ENCODE data around the gene RNF187. TPM values are rescaled to one million over a fixed set of nuclear protein-coding genes. Genes with fewer than 3 reads are reported as not detected.

Gene RNF187
- total and polyA plus RNA-seq, 2 donors from 2014 or later, result 85.2 to 137 TPM

GRCh38 chr1:228530951-228531731 lies 44.0 kb downstream of the RNF187 start:
- DNase-seq (no peak), FAIRE-seq (no peak)
- no peaks in the 10 kb centered on the region for H3K4me1 ChIP-seq (ENCODE audit: control insufficient read depth in 2 of 3, insufficient read depth in 2 of 3, low read depth in 1 of 3, low read length in 3 of 3)
- no peak overlapping the region for H3K4me3 ChIP-seq (ENCODE audit: low read length in 3 of 3)
- H3K36me3 ChIP-seq (ENCODE audit: control insufficient read depth in 2 of 3, insufficient read depth in 3 of 3, low read length in 3 of 3), result no peaks in the 10 kb centered on the region
- no peak overlapping the region for H3K9ac ChIP-seq (ENCODE audit: low read length in 3 of 3)
- intact Hi-C loops (cut with DNase I), result no loop called here
- no peaks in the 10 kb centered on the region for H3K27me3 ChIP-seq (ENCODE audit: control insufficient read depth, insufficient read depth, low read length)
- H3K27ac ChIP-seq (ENCODE audit: low read depth in 2 of 2, low read length in 2 of 2), result no peak overlapping the region
- H3K9me3 ChIP-seq (ENCODE audit: control insufficient read depth in 2 of 3, insufficient read depth in 1 of 3, low read length in 3 of 3), result peaks cover 0 to 6% (median 2%) of the 10 kb centered on the region in 3 donors
- no peak for TF ChIP-seq CTCF (IDR thresholded peaks at IDR 0.05; ENCODE audit: borderline replicate concordance, extremely low read depth, insufficient read depth)

- H3K27me3 ChIP-seq (ENCODE audit: control insufficient read depth, insufficient read depth, low read length), result no peaks in the 10 kb centered on the region
- no peak overlapping the region for H3K27ac ChIP-seq (ENCODE audit: low read depth in 2 of 2, low read length in 2 of 2)
- no peaks in the 10 kb centered on the region for H3K36me3 ChIP-seq (ENCODE audit: control insufficient read depth in 2 of 3, insufficient read depth in 3 of 3, low read length in 3 of 3)
- no peak for TF ChIP-seq CTCF (IDR thresholded peaks at IDR 0.05; ENCODE audit: borderline replicate concordance, extremely low read depth, insufficient read depth)
- H3K9ac ChIP-seq (ENCODE audit: low read length in 3 of 3), result no peak overlapping the region
- H3K4me1 ChIP-seq (ENCODE audit: control insufficient read depth in 2 of 3, insufficient read depth in 2 of 3, low read depth in 1 of 3, low read length in 3 of 3), result no peaks in the 10 kb centered on the region
- intact Hi-C loops (cut with DNase I), result no loop called here
- no peak for DNase-seq
- peaks cover 0 to 12% (median 2%) of the 10 kb centered on the region in 3 donors for H3K9me3 ChIP-seq (ENCODE audit: control insufficient read depth in 2 of 3, insufficient read depth in 1 of 3, low read length in 3 of 3)
- H3K4me3 ChIP-seq (ENCODE audit: low read length in 3 of 3), result no peak overlapping the region
- FAIRE-seq, result no peak
Measured at GRCh38 chr1:228538831-228539230, 51.6 kb downstream of the RNF187 start.

GRCh38 chr1:228540161-228540917 lies 53.2 kb downstream of the RNF187 start:
- intact Hi-C loops (cut with DNase I), result no loop called here
- H3K27me3 ChIP-seq (ENCODE audit: control insufficient read depth, insufficient read depth, low read length), result no peaks in the 10 kb centered on the region
- FAIRE-seq, result no peak
- no peaks in the 10 kb centered on the region for H3K36me3 ChIP-seq (ENCODE audit: control insufficient read depth in 2 of 3, insufficient read depth in 3 of 3, low read length in 3 of 3)
- H3K9ac ChIP-seq (ENCODE audit: low read length in 3 of 3), result no peak overlapping the region
- DNase-seq, result no peak
- H3K27ac ChIP-seq (ENCODE audit: low read depth in 2 of 2, low read length in 2 of 2), result no peak overlapping the region
- H3K4me3 ChIP-seq (ENCODE audit: low read length in 3 of 3), result no peak overlapping the region
- H3K4me1 ChIP-seq (ENCODE audit: control insufficient read depth in 2 of 3, insufficient read depth in 2 of 3, low read depth in 1 of 3, low read length in 3 of 3), result no peaks in the 10 kb centered on the region
- H3K9me3 ChIP-seq (ENCODE audit: control insufficient read depth in 2 of 3, insufficient read depth in 1 of 3, low read length in 3 of 3), result peaks cover 0 to 11% (median 2%) of the 10 kb centered on the region in 3 donors
- TF ChIP-seq CTCF (IDR thresholded peaks at IDR 0.05; ENCODE audit: borderline replicate concordance, extremely low read depth, insufficient read depth), result no peak
